Transverse colon (tissue), 3 donors: ENCODE measurements around the gene TENM4.

Experiments used
- CTCF ChIP-seq, 5 experiments: fragments of 200-600 bp in 3 of 5; fragments of 450-650 bp in 2 of 5; sonication (generic) in 3 of 5; IDR thresholded peaks; 1 replicate in 2 of 5; 2 replicates in 3 of 5; pipeline ENCODE4 v1.5.1; 2016 to 2017; ENCODE audit warnings: antibody characterized with exemption in 5 of 5, inconsistent platforms in 3 of 5, mild to moderate bottlenecking in 2 of 5, moderate library complexity in 1 of 5
- EP300 ChIP-seq: sonication (generic); formaldehyde crosslinking; IDR thresholded peaks from one replicate; pipeline ENCODE4 v1.6.1; 2017; ENCODE audit warnings: antibody characterized with exemption, low read depth

GRCh38 chr11:79121351-79121750 lies 319.5 kb downstream of the TENM4 start:
- no peak for TF ChIP-seq CTCF (IDR thresholded peaks at IDR 0.05)
- TF ChIP-seq EP300, result no peak
